ENCODE measurements around the gene NGFR. TPM values are rescaled to one million over a fixed set of nuclear protein-coding genes. Genes with fewer than 3 reads are reported as not detected.

NGFR gene
- total RNA-seq, 4 donors from 2014 or later = 3.3 to 19.8 (median 8.2) TPM

DNA sequence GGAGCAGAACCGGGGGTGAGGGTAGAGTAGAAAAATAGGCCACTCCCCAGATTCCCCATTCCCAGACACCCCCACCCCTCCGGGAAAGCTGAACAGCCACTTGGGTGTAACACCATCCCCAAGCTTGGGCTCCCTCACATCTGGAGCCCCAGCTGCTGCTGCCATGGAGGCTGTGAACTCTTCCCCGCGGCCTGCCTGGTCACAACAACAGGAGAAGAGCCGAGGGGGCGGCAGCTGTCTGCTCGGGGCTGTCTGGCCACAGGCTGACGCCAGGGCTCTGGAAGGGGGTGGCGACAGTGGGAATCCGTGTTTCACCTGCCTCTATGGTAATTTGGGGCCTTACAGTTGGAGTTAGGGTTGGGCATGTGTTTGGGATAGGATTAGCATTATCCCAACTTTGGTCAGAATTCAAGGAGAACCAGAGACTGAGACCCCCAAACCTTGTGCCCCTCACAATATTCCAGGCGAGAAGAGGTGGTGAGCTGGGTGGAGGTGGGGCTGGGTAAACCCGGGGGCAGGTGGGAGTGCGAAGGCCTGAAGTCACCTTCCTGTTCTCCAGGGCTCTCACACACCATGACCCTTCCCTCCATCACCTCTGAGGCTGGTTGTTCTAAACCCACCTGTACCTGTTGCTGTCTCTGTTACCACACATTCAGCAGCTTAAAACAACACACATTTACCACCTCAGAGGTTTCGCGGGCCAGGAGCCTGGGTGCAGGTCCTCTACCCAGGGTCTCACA lies 50.9 kb downstream of the NGFR start:
- Histone ChIP-seq H3K9me3 (no peaks in the 10 kb centered on the region), H3K4me1 (no peaks in the 10 kb centered on the region), H3K36me3 (no peaks in the 10 kb centered on the region), H3K27ac (no peak overlapping the region), H3K27me3 (no peaks in the 10 kb centered on the region), H3K4me3 (no peak overlapping the region)
- WGBS, 2 donors (ENCODE audit: low coverage in 1 of 2) = 77% methylated on average over 14 of the region's 15 CpGs; no CpG with 5 or more reads in 1 of the 2 donors
- DNase-seq = no peak
- in situ Hi-C loops (cut with MboI; ENCODE audit: low pct_ligation_motif_present in 1 of 4, low pct_unique_long_range_greater_than_20kb in 1 of 4, low sequenced_read_pairs in 3 of 4) = no loop called here
- no peak for TF ChIP-seq POLR2A (IDR thresholded peaks at IDR 0.05)
- TF ChIP-seq, protein P1, sequence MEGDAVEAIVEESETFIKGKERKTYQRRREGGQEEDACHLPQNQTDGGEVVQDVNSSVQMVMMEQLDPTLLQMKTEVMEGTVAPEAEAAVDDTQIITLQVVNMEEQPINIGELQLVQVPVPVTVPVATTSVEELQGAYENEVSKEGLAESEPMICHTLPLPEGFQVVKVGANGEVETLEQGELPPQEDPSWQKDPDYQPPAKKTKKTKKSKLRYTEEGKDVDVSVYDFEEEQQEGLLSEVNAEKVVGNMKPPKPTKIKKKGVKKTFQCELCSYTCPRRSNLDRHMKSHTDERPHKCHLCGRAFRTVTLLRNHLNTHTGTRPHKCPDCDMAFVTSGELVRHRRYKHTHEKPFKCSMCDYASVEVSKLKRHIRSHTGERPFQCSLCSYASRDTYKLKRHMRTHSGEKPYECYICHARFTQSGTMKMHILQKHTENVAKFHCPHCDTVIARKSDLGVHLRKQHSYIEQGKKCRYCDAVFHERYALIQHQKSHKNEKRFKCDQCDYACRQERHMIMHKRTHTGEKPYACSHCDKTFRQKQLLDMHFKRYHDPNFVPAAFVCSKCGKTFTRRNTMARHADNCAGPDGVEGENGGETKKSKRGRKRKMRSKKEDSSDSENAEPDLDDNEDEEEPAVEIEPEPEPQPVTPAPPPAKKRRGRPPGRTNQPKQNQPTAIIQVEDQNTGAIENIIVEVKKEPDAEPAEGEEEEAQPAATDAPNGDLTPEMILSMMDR (IDR thresholded peaks at IDR 0.05) = no peak
- no peak for TF ChIP-seq EP300 (IDR thresholded peaks at IDR 0.05; ENCODE audit: low read depth)
- no peak for TF ChIP-seq POLR2AphosphoS5 (IDR thresholded peaks at IDR 0.05)
- intact Hi-C loops (cut with DNase I; ENCODE audit: low total_unique reads) = no loop called here

DNA sequence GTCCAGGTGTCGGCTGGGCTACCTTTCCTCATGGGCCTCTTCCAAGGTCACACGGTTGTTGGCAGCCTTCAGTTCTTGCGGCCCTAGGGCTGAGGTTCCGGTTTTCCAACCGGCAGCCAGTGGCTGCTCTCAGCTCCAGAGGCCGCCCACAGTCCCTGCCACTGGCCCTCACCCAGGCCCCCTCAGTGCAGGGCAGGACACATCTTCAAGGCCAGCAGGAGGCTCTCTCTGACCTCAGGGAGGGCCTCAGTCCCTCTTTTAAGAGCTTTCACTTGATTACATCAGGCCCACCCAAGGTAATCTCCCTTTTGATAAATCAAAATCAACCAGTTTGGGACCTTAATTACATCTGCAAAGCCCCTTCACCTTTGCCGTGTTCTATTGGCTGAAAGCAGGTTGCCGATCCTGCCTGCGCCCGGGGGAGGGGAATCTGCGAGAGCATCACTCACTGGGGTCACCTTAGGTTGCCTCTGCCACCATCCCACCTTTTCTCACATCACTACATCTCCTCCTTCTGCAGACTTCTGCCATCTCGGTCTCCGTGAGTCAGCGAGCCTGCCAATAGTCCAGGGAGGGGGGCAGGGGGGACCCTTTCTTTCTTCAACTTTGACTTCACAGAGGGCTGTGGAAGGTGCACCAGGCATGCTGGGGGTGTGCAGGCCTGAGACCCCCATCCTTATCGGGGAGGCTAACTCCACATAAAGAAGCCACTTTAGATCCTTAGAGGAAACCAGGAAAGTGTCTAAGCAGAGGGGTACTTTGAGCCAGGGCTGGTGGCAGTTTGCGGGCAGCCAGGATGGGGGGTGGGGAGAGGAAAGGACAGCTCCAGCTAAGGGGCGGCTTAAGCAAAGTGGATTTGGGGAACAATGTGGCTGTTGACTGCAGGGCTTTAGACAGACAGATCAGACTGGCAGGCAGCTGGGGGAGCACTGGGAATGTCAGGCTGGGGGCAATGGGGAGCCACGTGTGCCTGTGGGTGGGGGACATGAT lies 51.7 kb downstream of the NGFR start:
- Histone ChIP-seq H3K36me3 (no peaks in the 10 kb centered on the region), H3K27ac (no peak overlapping the region), H3K9me3 (no peaks in the 10 kb centered on the region), H3K27me3 (no peaks in the 10 kb centered on the region), H3K4me1 (no peaks in the 10 kb centered on the region), H3K4me3 (no peak overlapping the region)
- TF ChIP-seq, protein P1 (IDR thresholded peaks at IDR 0.05) = no peak
- no peak for TF ChIP-seq POLR2A (IDR thresholded peaks at IDR 0.05)
- TF ChIP-seq EP300 (IDR thresholded peaks at IDR 0.05; ENCODE audit: low read depth) = no peak
- no peak for TF ChIP-seq POLR2AphosphoS5 (IDR thresholded peaks at IDR 0.05)
- intact Hi-C loops (cut with DNase I; ENCODE audit: low total_unique reads) = no loop called here
- in situ Hi-C loops (cut with MboI; ENCODE audit: low pct_ligation_motif_present in 1 of 4, low pct_unique_long_range_greater_than_20kb in 1 of 4, low sequenced_read_pairs in 3 of 4) = no loop called here
- WGBS, 2 donors (ENCODE audit: low coverage in 1 of 2) = 86 to 89% methylated on average over 5 to 18 of the region's 18 CpGs
- no peak for DNase-seq

DNA sequence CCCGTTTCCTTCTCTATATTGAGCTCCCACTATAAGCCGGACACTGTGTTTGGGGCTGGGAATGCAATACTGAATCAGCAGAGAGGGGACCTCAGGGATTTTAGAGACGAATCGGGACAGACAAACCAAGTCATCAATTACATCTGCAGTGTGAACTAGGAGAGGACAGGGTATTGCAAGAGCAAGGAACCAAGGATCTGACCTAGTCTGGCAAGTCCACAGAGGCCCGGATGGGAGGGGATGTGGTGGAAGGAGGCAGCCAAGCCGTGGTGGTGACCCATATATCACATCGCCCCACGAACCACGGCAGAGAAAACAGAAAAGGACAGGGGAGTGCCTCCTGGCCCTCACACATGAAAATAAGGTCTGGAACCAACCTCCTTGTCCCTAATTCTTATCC lies 52.5 kb downstream of the NGFR start:
- no peak for TF ChIP-seq EP300 (IDR thresholded peaks at IDR 0.05; ENCODE audit: low read depth)
- no peak for TF ChIP-seq POLR2AphosphoS5 (IDR thresholded peaks at IDR 0.05)
- TF ChIP-seq, protein P1 (IDR thresholded peaks at IDR 0.05) = no peak
- TF ChIP-seq POLR2A (IDR thresholded peaks at IDR 0.05) = no peak
- Histone ChIP-seq H3K27me3 (no peaks in the 10 kb centered on the region), H3K36me3 (no peaks in the 10 kb centered on the region), H3K4me3 (no peak overlapping the region), H3K27ac (no peak overlapping the region), H3K9me3 (no peaks in the 10 kb centered on the region), H3K4me1 (no peaks in the 10 kb centered on the region)
- in situ Hi-C loops (cut with MboI; ENCODE audit: low pct_ligation_motif_present in 1 of 4, low pct_unique_long_range_greater_than_20kb in 1 of 4, low sequenced_read_pairs in 3 of 4) (no loop called here), intact Hi-C loops (cut with DNase I; ENCODE audit: low total_unique reads) (no loop called here)
- 76 to 100% methylated on average over 1 to 9 of the region's 9 CpGs for WGBS, 2 donors (ENCODE audit: low coverage in 1 of 2)
- no peak for DNase-seq

DNA sequence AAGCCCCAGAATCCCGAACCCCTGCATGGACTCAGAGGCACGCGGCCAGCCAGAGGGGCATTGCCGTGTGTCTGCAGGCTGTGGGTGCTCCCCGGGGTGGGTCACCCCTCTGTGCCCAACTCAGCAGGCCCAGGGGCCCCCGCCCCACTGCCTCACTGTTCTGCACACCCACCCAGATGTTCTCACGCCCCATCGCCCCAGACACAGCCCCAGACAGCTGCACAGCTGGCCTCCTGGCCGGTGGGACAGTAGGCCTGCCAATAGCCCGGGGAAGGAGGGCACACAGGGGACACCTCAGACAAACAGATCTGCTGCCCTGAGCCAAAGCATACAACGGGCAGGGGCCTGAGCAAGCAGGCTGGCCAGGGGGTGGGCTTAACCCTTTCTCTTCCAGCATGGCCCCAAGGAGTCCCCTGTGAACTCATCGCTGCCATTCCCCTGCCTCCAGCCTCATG lies 53.0 kb downstream of the NGFR start:
- no peaks in the 10 kb centered on the region for H3K27me3 ChIP-seq
- H3K4me3 ChIP-seq = no peak overlapping the region
- H3K9me3 ChIP-seq = no peaks in the 10 kb centered on the region
- intact Hi-C loops (cut with DNase I; ENCODE audit: low total_unique reads) = loop anchor here (2.0 kb wide), 1 partner anchor 51 kb away; no protein-coding TSS in a partner anchor
- in situ Hi-C loops (cut with MboI; ENCODE audit: low pct_ligation_motif_present in 1 of 4, low pct_unique_long_range_greater_than_20kb in 1 of 4, low sequenced_read_pairs in 3 of 4) = no loop called here
- 82% methylated on average over 7 of the region's 12 CpGs; no CpG with 5 or more reads in 1 of the 2 donors for WGBS, 2 donors (ENCODE audit: low coverage in 1 of 2)
- TF ChIP-seq POLR2AphosphoS5 (IDR thresholded peaks at IDR 0.05) (no peak), EP300 (IDR thresholded peaks at IDR 0.05; ENCODE audit: low read depth) (no peak), POLR2A (IDR thresholded peaks at IDR 0.05) (no peak)
- TF ChIP-seq, protein P1 (IDR thresholded peaks at IDR 0.05) = no peak
- DNase-seq = no peak
- H3K4me1 ChIP-seq = no peaks in the 10 kb centered on the region
- no peaks in the 10 kb centered on the region for H3K36me3 ChIP-seq
- H3K27ac ChIP-seq = no peak overlapping the region

All from transverse colon (tissue), 4 donors.